Forelimb muscle (tissue), 1 donor: ENCODE results near the gene SNED1. TPM values are rescaled to one million over a fixed set of nuclear protein-coding genes. Genes with fewer than 3 reads are reported as not detected.

Experiments
- DNase-seq: peaks from one replicate; pipeline ENCODE4 v3.0.0-alpha.2; 2013; ENCODE audit warnings: low read depth
- polyA plus RNA-seq: library from polyadenylated mRNA; unstranded; fragments of 120-200 nt; gene quantifications from one replicate; pipeline ENCODE4 v1.2.1, GENCODE V29; 2013; ENCODE audit not compliant: insufficient read length

SNED1 gene
- polyA plus RNA-seq, 1 donor, result 3.6 TPM

DNA sequence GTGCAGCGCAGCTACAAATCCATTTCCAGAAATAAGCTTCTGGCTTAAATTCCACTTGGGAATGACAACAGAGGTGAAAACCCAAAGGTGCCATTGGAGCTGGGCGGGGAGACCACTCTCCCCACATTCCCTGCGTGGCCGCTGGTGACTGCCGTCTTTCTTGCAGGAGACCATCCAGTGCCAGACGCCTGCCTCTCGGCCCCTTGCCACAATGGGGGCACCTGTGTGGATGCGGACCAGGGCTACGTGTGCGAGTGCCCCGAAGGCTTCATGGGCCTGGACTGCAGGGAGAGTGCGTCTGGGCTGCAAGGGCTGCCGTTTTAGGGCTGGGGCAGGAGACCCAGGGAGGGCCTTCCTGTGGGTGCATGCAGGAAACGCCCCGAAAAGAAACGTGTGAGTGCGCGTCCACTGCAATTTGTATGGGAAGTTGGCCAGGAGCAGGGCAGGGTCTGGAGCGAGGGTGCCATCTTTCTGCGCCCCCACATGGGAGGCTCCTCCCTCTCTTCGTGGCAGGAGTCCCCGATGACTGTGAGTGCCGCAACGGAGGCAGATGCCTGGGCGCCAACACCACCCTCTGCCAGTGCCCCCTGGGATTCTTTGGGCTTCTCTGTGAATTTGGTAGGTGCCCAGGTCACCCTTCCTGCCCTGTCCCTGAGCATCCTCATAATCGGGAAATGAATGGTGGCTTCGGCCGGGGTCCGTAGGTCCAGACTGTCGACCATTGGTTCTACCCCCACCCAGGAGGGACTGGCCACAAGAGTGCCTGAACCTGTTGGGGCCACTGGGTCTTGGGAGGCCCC, 49.9 kb downstream of the SNED1 start:
- DNase-seq, result no peak

DNA sequence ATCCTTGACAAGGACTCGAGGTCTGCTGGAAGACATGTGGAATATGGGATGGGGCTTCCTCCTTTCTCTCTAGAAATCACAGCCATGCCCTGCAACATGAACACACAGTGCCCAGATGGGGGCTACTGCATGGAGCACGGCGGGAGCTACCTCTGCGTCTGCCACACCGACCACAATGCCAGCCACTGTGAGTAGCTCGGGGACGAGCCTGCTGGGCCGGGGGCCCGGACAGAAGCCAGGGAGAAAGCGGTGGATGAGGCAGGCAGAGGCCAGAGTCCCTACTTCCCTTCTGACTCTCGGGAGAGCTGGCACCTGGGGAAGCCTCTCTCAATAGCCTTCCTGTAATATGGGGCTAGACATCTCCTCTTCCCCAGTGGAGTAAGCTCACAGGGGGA, 50.5 kb downstream of the SNED1 start:
- no peak for DNase-seq

DNA sequence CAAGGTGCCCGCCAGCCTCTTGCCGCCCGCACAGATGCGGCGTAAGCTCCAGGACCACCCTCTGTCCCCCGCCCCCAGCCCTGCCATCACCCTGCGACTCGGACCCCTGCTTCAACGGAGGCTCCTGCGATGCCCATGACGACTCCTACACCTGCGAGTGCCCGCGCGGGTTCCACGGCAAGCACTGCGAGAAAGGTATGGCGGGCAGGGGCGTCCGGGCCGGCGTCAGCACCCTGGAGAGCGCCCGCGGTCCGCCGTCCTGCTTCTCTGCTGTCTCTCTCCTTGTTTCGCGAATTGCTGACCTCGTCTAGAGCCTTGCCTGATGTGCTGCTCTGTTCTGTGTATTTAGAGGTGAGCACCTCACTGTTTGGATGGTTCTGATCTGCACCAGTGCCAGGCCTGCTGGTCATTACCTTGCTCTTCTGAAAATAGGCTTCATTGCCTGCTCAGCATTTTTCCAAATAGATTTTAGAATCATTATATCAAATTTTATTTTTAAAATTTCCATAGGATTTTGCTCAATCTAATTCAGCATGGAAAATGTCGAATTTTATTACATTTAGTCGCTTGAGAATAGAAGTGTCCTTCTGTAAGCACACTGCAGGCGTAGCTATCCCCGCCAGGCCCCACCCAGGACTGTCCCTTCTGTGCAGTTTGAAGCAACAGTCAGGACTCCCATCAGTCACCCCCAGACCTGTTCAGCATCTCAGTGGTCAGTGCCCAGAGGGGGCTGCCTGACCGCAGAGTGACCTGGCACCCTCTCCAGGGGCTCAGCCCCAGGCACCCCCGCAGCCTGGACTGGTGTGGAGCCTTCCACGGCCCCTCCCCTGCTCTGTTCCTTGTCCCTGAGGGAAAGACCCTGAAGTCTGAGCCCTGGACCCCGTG, 51.6 kb downstream of the SNED1 start:
- no peak for DNase-seq

DNA sequence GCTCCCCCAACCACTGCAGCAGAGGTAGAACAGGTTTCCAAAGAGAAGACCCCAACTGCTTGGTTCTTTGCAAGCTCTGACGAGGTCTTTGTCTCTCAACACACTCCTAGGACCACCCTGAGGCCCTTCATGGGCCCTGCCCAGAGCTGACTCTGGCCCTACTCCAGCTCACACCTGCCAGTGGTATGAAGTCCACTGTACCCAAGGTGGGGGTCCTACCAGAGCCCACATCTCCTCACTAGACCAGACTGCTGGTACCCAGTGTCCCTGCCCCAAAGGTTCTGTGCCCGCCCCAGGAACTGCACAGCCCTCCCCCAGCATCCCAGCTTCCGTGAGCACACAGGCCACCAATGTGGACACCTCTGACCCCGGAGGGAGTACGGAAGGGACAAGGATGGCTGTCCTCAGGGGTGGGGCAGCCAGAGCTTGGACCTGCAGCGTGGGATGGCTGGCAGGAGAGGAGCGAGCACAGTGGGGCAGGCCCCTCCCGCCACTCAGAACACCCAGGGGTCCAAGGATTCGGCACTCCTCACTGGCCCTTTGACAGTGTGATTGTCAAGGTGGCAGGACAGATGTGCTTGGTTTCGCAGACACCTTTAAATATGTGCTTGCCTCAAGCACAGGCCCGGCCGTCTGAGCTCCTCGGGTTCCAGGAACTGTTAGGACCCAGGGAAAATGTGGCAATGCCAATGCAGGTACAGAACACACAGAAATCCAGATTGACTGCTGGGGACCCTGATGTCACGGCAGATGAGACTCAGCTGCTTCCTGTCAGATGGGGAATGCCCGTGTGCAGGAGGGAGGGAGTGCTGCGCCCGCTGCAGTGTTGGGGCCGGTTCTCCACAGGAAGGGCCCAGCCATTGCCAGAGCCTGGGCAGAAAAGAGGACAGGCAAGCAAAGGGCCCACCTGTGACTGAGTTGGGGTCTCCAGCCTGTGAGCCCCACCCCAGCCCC, 52.5 kb downstream of the SNED1 start:
- DNase-seq, result no peak

DNA sequence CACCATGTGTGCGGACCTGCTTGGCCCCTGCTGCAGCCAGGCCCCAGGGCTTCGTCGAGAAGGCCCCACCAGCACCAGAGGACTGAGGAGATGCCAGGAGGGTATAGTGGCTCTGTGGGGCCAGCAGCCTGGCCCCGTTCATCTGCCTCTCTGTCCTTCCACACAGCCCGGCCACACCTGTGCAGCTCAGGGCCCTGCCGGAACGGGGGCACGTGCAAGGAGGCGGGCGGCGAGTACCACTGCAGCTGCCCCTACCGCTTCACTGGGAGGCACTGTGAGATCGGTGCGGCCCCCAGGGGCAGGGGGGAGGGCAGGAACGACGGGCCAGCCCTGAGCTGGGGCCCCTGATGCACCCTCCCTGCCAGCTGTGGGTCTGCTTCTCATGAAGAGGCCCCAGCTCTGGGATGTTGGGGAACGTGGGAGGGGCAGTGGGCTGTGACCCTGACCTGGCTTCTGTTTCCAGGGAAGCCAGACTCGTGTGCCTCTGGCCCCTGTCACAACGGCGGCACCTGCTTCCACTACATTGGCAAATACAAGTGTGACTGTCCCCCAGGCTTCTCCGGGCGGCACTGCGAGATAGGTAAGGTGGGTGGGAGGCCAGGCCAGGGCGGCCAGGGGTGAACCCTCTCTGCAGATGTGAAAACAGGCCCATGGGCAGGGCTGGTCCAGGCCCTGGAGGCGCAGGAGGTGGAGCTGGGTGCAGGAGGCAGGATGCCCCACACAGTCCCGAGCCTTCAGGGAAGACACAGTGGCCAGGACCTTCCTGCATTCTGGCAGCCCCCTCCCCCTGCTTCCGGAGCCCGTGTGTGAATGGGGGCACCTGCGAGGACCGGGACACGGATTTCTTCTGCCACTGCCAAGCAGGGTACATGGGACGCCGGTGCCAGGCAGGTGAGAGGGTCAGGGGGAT, 53.4 kb downstream of the SNED1 start:
- DNase-seq, result no peak

DNA sequence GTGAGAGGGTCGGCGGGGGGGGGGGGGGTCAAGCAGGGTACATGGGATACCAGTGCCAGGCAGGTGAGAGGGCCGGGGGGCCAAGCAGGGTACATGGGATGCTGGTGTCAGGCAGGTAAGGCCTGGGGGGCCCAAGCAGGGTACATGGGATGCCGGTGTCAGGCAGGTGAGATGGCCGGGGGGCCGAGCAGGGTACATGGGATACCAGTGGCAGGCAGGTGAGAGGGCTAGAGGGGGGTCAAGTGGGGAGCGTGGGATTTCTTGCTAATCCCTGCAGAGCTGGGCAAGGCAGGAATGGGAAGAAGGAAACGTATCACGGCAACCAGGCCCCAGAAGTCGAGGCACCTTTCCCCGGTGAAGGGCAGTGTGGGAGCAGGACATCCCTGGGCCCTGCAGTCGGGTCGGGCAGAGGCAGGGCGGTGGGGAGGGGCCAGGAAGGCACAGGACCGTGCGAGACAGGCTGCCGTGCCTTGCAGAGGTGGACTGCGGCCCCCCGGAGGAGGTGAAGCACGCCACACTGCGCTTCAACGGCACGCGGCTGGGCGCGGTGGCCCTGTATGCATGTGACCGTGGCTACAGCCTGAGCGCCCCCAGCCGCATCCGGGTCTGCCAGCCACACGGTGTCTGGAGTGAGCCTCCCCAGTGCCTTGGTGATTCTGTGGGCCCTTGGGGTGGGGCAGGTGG, 54.4 kb downstream of the SNED1 start:
- DNase-seq, result no peak

DNA sequence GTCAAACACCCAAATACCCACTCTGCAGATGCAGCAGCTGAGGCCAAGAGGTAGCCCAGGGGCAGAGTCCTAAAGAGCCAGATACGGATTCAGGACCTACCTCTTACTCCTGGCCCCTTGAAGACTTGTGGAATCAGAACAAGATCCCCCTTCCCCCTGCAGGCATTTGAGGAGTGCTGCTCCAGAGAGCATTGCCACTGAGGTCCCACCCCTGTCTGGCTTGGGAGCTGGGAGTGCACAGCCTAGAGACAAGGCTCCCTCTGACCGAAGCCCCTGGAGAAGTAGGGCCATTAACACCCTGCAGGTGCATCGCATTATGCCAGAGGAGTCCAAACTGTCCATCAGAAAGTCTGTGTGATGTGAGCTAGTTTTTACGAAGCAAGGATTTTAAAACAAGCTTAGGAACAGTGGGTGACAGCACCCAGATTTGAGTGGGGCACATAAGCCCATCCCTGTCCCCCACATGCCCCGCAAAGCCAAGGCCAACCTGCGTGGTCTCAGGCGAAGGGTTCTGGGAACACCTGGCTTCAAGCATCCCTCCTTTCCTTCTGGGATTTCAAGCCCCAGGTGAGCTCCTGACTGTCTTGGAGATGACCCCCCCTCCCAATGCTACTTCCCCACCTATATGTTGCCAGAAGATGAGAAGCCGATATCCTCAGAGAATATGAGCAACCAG, 55.3 kb downstream of the SNED1 start:
- DNase-seq, result no peak

DNA sequence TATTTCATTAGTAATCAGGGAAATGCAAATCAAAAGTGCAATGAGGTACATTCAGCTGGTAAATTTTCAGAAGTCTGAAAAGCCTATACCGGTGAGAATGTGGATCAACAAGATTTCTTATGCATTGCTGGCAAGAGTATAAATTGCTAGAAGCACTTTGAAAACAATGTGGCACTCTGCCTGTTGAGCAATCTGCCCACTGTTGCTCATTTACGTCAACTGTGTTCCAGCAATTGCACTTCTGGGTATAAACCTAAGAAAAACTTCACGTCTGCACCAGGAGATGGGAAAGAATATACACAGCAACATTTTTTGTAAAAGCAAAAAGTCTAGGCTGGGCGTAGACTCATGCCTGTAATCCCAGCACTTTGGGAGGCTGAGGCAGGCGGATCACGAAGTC, 62.9 kb downstream of the SNED1 start:
- DNase-seq, result no peak

DNA sequence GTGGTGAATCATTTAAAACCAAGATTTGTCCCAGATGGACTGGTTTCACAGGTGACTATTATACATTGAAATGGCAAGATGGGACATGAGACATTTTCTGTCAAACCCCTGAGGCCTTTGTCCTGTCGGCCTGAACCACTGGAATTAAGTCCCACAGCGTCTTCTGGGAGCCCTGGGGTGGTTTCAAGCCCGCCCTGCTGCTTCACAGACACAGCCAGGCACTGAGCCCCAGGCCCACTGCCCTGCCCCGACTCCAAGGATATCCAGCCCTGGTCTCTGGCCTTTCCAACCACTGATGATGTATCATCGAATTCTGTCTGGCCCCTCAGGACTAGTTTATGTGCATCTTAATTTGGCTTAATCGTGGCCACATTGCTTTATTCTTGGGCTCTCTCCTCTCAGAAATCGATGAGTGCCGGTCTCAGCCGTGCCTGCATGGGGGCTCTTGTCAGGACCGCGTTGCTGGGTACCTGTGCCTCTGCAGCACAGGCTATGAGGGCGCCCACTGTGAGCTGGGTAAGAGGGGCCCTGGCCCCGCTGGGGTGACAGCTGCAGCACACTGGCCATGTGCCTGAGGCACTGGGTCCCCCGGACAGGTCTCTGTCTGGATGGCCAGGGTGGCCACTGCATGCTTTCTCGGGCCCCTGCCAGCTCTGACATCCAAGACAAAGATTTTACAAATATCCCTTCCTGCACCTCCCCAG, 64.1 kb downstream of the SNED1 start:
- no peak for DNase-seq

DNA sequence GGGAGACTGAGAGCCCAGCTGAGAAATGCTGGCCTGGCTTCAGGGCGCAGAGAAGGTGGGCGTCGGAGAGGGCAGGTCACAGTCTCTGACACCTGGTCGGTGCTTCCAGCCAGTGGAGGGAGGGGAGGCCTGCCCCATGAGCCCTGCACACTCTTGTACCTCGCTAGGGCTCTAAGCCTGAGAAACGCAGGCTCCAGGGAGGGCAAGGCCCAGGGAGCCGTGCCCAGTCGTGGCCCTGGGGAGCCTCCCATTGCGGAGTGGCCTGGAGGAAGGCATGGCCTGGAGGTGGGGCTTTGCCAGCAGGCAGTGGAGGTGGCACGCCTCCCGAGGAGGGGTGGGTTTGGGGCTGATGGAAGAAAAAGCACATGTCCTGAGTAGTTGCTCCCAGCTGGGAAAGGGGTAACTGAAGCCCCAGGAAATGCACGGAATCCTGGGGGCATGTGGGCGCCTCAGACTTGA, 64.7 kb downstream of the SNED1 start:
- DNase-seq, result no peak

DNA sequence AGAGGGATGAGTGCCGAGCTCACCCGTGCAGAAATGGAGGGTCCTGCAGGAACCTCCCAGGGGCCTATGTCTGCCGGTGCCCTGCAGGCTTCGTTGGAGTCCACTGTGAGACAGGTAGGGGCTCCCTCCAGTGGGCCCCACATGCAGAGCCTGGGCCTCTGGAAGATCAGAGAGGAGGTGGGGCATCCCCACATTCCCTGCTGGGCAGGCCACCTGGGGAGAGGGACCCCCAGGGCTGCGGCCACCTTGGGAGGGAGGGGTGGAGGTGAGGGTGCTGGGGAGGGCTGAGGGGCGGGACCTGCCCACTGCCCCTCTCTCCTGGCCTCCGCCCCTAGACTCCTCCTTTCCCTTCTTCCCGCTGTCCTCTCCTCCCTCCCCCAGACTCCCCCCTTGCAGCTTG, 65.2 kb downstream of the SNED1 start:
- DNase-seq, result no peak

DNA sequence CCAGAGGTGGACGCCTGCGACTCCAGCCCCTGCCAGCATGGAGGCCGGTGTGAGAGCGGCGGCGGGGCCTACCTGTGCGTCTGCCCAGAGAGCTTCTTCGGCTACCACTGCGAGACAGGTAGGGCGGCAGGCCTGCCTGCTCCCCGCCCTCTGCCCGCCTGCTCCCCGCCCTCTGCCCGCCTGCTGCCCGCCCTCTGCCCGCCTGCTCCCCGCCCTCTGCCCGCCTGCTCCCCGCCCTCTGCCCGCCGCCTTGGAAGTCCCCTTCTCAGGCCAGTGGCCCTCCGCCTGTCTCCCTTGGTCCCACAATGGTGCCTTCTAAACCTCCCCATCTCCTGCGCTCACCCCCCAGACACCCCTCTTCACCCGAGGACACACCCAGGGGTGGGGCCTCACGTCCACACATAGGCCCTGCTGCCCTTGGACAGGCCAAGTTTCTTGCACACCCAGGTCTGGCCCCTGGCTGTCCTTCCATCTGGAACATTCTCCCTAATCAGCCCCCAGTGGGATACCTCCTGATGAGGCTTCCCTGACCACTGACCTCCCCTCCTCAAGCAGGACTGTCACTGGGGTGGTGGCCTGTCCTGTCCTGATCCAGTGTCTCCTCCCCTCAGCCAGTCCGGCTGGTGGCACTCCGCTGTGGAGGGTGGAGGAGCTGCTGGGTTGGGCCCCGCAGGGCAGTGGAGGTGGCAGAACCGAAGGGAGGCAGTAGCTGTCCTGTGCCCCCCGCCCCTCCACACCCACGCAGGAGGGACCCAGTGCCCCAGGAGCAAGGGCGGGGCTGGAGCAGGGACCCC, 65.8 kb downstream of the SNED1 start:
- DNase-seq, result no peak

DNA sequence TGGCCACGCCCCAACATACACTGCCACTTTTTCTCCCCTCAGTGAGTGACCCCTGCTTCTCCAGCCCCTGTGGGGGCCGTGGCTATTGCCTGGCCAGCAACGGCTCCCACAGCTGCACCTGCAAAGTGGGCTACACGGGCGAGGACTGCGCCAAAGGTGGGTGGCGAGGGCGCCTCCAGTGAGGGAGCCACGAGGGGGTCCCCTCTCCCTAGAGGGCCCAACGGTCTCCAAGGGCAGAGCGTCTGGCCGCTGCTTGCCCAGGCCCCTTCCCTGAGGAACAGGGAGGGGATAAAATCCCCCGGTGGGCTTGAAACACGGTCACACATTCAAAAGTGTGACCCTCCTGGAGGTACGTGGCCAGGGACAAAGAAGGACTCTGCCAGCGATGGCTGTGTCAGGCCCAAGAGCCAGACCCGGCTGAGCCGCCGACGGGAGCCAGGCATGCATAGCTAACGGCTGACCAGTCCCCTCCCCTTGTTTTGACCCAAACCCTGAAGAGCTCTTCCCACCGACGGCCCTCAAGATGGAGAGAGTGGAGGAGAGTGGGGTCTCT, 66.5 kb downstream of the SNED1 start:
- DNase-seq, result no peak

DNA sequence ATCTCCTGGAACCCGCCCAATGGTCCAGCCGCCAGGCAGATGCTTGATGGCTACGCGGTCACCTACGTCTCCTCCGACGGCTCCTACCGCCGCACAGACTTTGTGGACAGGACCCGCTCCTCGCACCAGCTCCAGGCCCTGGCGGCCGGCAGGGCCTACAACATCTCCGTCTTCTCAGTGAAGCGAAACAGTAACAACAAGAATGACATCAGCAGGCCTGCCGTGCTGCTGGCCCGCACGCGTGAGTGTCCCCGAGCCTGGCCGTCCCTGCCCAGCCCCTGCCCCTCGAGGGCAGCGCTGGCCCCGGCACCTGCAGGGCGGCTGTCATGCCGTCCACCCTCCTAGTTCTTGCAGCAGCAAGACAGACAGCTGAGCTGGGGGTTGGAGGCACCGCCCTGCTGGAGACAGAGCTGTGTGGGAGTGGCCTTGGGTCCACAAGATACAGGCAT, 67.0 kb downstream of the SNED1 start:
- no peak for DNase-seq

DNA sequence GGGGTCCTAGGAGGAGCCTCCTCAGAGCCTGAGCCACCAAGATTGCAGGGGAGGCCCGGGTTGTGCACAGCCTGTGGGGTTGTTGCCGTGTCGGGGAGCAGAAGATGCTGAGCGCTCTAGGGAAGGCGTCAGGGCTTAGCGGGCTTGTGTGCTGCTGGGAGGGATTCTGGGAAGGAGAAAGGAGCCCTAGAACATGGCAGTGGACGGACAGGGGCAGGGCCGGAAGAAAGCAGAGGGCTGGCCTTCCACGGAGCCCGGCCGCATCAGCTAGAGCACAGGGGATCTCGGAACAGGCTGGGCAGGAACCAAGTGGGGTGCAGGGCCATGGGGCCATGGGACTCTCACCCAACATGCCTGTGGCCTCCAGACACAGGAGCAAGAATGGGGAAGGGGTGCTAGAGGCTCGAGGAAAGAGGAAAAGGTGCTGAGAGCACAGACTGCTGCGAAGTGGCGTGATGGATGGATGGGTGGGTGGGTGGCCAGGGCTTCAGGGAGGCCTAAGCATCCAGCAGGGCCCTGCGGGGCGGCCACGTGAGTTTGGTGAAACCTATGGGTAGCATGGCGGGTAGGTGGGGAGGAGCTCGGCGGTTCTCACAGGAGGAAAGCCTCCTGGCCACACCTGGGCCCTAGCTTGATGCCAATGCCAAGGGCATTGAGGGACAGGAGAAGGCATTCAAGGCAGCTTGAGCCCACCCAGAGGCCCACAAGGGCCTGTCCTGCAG, 67.9 kb downstream of the SNED1 start:
- DNase-seq, result no peak

DNA sequence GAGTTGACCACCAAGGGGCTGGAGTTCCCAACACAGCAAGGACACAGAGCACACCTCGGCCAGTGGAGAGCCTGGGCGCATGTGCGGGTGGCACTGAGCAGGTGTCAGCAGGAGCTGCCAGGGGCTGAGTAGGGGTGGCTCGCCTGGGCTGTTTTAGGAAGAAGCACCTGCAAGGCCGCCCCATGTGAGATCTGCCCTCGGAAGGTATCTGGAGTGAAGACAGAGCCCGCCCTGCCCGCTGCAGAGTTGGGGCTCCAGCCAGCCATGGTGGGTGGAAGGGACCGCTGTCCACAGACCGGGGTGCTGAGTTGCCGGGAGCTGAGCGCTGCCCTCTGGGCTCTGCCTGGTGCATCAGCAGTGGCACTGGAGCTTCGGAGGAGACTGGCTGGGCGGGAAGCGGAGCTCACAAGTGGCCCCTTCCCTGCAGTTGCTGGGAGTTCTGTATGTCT, 68.5 kb downstream of the SNED1 start:
- DNase-seq, result no peak
